Measurements from ENCODE around the gene MAS1L. TPM values are rescaled to one million over a fixed set of nuclear protein-coding genes. Genes with fewer than 3 reads are reported as not detected.
"Not testable (repeated sequence)": the region's sequence is repeated elsewhere in the genome, so short reads cannot be mapped to it uniquely, and the experiment has no call there.

MAS1L gene
- total RNA-seq, 3 donors from 2014 or later: 0.48 TPM; not detected in 2

- no peaks in the 10 kb centered on the region for H3K4me1 ChIP-seq
- H3K9me3 ChIP-seq: peaks cover 3 to 10% of the 10 kb centered on the region in 2 donors
- H3K36me3 ChIP-seq: no peaks in the 10 kb centered on the region
- TF ChIP-seq CTCF (IDR thresholded peaks at IDR 0.05) (no peak), POLR2A (IDR thresholded peaks at IDR 0.05) (no peak), POLR2AphosphoS5 (IDR thresholded peaks at IDR 0.05) (no peak)
- H3K4me3 ChIP-seq: no peak overlapping the region
- no peak for DNase-seq (ENCODE audit: low spot score in 2 of 2)
- intact Hi-C loops (cut with DNase I; ENCODE audit: low total_unique reads): loop anchor here (1.0 kb wide), 1 partner anchor 12 kb away; no protein-coding TSS in a partner anchor
- H3K27me3 ChIP-seq: peaks cover 0 to 6% of the 10 kb centered on the region in 2 donors
- no peak overlapping the region for H3K27ac ChIP-seq
Measured at GRCh38 chr6:29447670-29448069, 40.1 kb downstream of the MAS1L start.

GRCh38 chr6:29444031-29444430 lies 43.7 kb downstream of the MAS1L start:
- H3K27ac ChIP-seq; H3K27me3 ChIP-seq; H3K9me3 ChIP-seq; DNase-seq (ENCODE audit: low spot score in 2 of 2); H3K36me3 ChIP-seq; H3K4me3 ChIP-seq; intact Hi-C loops (cut with DNase I; ENCODE audit: low total_unique reads); H3K4me1 ChIP-seq: not testable (repeated sequence)

- DNase-seq (ENCODE audit: low spot score in 2 of 2): no peak
- Histone ChIP-seq H3K4me1 (no peaks in the 10 kb centered on the region), H3K27ac (no peak overlapping the region), H3K27me3 (no peaks in the 10 kb centered on the region), H3K36me3 (no peaks in the 10 kb centered on the region), H3K9me3 (peaks cover 3 to 7% of the 10 kb centered on the region in 2 donors), H3K4me3 (no peak overlapping the region)
- no peak for TF ChIP-seq POLR2A (IDR thresholded peaks at IDR 0.05)
- no peak for TF ChIP-seq POLR2AphosphoS5 (IDR thresholded peaks at IDR 0.05)
- no peak for TF ChIP-seq CTCF (IDR thresholded peaks at IDR 0.05)
- intact Hi-C loops (cut with DNase I; ENCODE audit: low total_unique reads): no loop called here
Measured at GRCh38 chr6:29442719-29443118, 45.0 kb downstream of the MAS1L start.

GRCh38 chr6:29439006-29439405 lies 48.8 kb downstream of the MAS1L start, which contains the start of gene OR10C1:
TSS of gene OR10C1 (plus strand) at chr6:29439306. CDS start at chr6:29440016, 710 bp downstream.
- no peaks in the 10 kb centered on the region for H3K36me3 ChIP-seq
- TF ChIP-seq CTCF (IDR thresholded peaks at IDR 0.05): no peak
- no peak for TF ChIP-seq POLR2AphosphoS5 (IDR thresholded peaks at IDR 0.05)
- no peak for TF ChIP-seq POLR2A (IDR thresholded peaks at IDR 0.05)
- intact Hi-C loops (cut with DNase I; ENCODE audit: low total_unique reads): no loop called here
- no peak within 1 kb of the TSS for H3K4me3 ChIP-seq
- no peaks in the 10 kb centered on the region for H3K4me1 ChIP-seq
- no peak within 1 kb of the TSS for H3K27ac ChIP-seq
- H3K27me3 ChIP-seq: no peaks in the 10 kb centered on the region
- no peak for DNase-seq (ENCODE audit: low spot score in 2 of 2)
- peaks cover 1 to 4% of the 10 kb centered on the region in 2 donors for H3K9me3 ChIP-seq

GRCh38 chr6:29436730-29437129 lies 51.0 kb downstream of the MAS1L start:
- H3K27ac ChIP-seq; H3K27me3 ChIP-seq; H3K9me3 ChIP-seq; H3K36me3 ChIP-seq; intact Hi-C loops (cut with DNase I; ENCODE audit: low total_unique reads); H3K4me1 ChIP-seq; H3K4me3 ChIP-seq; DNase-seq (ENCODE audit: low spot score in 2 of 2): not testable (repeated sequence)

Other genes with a start within 250 kb of the MAS1L start
- not detected for gene OR14J1, start 186.3 kb downstream of the MAS1L start, total RNA-seq
- gene OR5V1, start 119.1 kb downstream of the MAS1L start, total RNA-seq: not detected
- not detected for gene OR12D3, start 112.7 kb downstream of the MAS1L start, total RNA-seq
- not detected for gene OR12D2, start 92.3 kb downstream of the MAS1L start, total RNA-seq
- not detected for gene OR12D1, start 73.0 kb downstream of the MAS1L start, total RNA-seq
- gene OR10C1, start 48.6 kb downstream of the MAS1L start, total RNA-seq: not detected
- not detected for gene OR11A1, start 30.9 kb downstream of the MAS1L start, total RNA-seq
- gene OR2H1, start 30.8 kb downstream of the MAS1L start, total RNA-seq: not detected
- 1 to 10 TPM in 2 of 3 donors, under 1 TPM in 1; 0.80 to 2.9 (median 2.0) TPM for gene UBD, start 71.8 kb upstream of the MAS1L start, total RNA-seq
- not detected for gene OR2H2, start 97.2 kb upstream of the MAS1L start, total RNA-seq
- gene GABBR1, start 145.2 kb upstream of the MAS1L start, total RNA-seq: 10 to 100 TPM; 26.1 to 49.2 (median 48.4) TPM
- not detected for gene MOG, start 169.1 kb upstream of the MAS1L start, total RNA-seq
- 1 to 10 TPM in 1 of 3 donors, under 1 TPM in 1, not detected in 1; 0.29 to 2.9 TPM for gene ZFP57, start 193.2 kb upstream of the MAS1L start, total RNA-seq
- gene HLA-F, start 235.5 kb upstream of the MAS1L start, total RNA-seq: 10 to 100 TPM; 58.6 to 93.7 (median 64.1) TPM

Data from breast epithelium (tissue), 4 donors.